NCI-H1105 (cell line): ENCODE data around the gene ALDH1A3.

Source experiments
- DNase-seq: peaks from one replicate; lab custom pipeline; 2025; lab: John Stamatoyannopoulos, UW

ALDH1A3 gene

DNA sequence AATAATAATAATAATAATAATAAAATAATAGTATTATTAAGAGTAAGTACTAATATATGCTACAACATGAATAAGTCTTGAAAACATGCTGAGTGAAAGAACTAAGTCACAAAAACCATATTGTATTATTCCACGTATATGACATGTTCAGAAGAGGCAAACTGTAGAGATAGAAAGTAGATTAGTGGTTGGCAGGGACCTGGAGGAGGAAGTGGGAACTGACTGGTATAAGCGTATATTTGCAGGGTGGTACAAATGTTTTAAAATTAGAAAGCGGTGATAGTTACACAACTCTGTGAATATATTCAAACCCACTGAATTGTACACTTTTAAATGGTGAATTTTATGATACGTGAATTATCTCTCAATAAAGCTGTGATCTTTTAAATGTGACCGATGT is 72.3 kb downstream of the ALDH1A3 start:
- no peak for DNase-seq

DNA sequence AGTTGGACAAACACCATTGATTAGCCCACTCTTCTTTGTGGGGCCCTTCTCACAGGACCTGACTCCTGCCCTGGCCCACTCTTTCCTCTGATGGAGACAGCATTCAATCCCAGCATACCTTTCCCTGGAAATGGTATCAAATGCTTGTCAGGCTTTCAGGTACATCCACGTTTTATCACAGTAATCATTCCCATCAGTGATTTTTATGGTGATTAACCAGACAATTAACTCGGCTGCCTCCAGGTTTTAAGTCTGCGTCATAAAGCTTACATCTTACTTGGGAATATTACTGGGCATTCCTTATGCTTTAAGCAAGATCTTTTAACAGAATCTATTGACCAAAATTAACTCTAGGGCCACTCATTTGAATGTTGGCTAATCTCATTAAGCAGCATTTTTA is 72.9 kb downstream of the ALDH1A3 start:
- DNase-seq: no peak

DNA sequence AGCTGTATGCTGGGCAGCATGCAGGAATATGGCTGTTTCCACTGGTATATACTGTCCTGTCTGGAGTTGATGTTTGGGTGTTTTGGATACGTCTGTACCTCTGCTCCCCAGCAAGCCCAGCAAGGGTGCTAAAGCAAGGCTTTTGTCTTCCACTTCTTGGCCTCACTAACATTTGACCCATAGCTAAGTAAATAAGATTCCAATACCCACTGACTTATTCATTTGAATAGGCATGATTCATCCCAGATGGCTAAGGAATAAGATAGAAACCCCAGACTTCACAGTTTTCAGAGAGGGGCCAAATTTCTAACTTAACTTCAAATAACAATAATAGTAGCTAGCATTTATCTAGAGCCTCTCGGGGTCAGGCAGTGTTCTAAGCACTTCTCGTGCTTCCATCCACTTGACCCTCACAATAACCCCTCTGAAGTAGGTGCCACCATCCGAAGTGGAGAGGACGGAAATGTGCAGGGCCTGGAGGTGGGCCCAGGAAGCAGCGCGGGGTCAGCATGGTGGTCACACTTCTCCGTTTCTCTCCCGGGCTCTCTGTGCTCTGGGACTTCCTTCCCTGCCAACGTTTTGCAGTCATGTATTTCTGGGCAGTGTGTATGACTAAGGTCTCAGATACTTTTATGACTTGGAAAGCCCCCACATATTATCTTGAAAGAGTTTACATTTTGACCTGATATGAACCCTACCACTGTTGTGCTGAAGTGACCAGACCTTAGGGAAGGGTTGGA is 78.9 kb downstream of the ALDH1A3 start:
- no peak for DNase-seq

DNA sequence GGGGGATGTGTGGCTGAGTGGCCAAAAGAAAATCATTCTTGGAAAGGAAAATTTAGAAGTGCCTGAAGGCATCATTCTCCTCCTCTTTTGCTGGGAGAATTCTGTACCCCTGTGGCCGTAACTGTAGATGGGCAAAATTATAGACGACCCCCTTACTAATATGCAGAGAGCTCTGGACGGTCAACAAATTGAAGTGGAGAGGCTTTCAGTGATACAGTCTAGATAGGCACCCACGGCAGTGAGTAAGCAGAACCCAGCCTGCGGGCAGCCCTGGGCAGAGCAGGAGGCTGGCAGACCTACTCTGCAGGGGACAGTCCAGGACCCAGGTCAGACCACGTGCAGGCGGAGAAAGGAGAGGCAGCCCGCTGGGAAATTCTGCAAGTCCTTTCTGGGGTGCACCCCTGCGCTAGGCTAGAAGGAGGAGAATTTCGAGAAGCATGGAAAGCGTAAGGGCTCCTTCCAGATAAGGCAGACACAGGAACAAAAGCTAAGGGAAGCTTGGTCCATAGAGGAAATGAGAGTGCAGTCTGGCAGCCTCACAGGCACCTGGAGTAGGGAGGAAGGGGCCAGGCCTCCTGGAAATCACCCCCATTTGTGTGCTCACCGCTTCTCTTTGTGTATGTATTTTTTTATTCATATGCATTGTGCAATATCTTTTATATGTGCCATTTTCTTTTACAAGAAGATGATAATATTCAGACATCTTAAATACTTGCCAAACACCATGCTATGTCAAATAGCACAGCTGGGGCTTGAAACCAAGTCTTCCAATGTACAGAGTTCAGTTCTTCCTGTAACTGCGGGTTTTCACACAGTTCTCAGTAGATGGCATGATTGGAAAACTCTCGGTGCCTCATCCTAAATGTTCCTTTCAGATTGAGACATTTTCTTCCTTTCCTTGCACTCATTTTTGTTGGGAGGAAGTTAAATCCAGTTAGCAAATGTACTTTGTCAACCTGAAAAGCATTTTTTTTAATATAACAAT is 79.7 kb downstream of the ALDH1A3 start:
- no peak for DNase-seq
